ENCODE measurements around the gene GPR68.
"Not testable (repeated sequence)": the region's sequence is repeated elsewhere in the genome, so short reads cannot be mapped to it uniquely, and the experiment has no call there.

The GPR68 gene

DNA sequence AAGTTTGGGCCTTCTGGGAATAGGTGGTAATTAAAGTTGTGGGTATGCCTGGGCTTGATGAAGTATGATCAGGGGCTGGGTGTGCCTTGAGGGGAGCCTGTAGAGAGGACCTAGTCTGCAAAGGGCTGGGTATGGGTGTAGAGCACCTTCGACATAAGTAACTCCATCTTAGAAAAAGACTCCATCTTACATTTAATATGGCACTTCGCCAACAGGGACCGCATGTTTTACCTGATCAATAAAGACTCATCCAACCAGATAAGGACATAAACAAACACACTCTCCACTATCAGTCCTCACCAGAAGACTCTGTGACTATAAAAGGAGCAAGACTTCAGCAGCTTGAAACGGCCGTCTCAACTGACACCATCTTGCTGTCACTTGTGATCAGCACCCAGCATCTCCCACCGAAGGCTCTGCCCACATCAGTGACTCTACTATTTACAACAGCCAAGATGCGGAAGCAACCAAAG is 23.5 kb upstream of the GPR68 start:
- H3K27ac Mint-ChIP-seq, result no peak overlapping the region
- H3K36me3 Mint-ChIP-seq (ENCODE audit: low read depth), result peaks cover 8% of the 10 kb centered on the region
- TF ChIP-seq, protein P1, sequence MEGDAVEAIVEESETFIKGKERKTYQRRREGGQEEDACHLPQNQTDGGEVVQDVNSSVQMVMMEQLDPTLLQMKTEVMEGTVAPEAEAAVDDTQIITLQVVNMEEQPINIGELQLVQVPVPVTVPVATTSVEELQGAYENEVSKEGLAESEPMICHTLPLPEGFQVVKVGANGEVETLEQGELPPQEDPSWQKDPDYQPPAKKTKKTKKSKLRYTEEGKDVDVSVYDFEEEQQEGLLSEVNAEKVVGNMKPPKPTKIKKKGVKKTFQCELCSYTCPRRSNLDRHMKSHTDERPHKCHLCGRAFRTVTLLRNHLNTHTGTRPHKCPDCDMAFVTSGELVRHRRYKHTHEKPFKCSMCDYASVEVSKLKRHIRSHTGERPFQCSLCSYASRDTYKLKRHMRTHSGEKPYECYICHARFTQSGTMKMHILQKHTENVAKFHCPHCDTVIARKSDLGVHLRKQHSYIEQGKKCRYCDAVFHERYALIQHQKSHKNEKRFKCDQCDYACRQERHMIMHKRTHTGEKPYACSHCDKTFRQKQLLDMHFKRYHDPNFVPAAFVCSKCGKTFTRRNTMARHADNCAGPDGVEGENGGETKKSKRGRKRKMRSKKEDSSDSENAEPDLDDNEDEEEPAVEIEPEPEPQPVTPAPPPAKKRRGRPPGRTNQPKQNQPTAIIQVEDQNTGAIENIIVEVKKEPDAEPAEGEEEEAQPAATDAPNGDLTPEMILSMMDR (IDR thresholded peaks at IDR 0.05; ENCODE audit: unreplicated experiment in 3 of 3), result no peak
- no peak overlapping the region for H3K4me3 Mint-ChIP-seq
- peaks cover 30% of the 10 kb centered on the region for H3K4me1 Mint-ChIP-seq
- H3K9me3 Mint-ChIP-seq, result no peaks in the 10 kb centered on the region
- H3K27me3 Mint-ChIP-seq (ENCODE audit: low read depth), result peaks cover 31% of the 10 kb centered on the region

DNA sequence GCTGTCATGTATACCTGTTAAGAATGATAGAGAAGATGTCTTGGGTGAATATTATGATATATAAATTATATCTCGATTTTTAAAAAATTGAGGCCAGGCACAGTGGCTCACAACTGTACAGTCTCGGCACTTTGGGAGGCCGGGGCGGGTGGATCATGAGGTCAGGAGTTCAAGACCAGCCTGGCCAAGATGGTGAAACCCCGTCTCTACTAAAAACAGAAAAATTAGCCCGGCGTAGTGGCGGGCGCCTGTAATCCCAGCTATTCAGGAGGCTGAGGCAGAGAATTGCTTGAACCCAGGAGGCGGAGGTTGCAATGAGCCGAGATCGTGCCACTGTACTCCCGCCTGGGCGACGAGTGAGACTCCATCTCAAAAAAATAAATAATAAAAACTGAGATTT is 21.8 kb upstream of the GPR68 start:
- H3K27ac Mint-ChIP-seq; H3K36me3 Mint-ChIP-seq (ENCODE audit: low read depth); H3K9me3 Mint-ChIP-seq; H3K4me3 Mint-ChIP-seq: not testable (repeated sequence)
- Mint-ChIP-seq H3K27me3 (ENCODE audit: low read depth) (peaks cover 43% of the 10 kb centered on the region), H3K4me1 (peaks cover 30% of the 10 kb centered on the region)

DNA sequence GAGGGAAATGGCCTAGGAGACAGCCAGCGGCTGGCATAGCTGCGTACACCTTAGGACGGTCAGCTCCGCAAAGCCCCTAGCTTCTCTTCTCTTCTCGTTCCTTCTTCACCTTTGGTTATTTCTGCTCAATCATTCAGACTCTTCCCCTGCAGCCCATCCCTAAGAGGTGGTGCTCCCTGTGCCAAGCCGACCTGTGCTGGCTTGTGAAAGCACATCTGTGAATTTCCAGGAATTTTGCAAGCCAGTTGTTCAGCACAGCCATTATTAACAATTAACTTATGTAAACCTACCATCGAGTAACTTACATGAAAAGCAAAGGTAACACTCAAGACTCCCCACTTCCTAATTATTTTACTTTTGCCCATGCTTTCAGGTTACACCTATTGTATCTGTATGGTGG is 20.9 kb upstream of the GPR68 start:
- Mint-ChIP-seq H3K4me1 (peaks cover 30% of the 10 kb centered on the region), H3K36me3 (ENCODE audit: low read depth) (peaks cover 5% of the 10 kb centered on the region), H3K27ac (peak overlapping the region in 1 of 3 experiments; percentile 46), H3K9me3 (no peaks in the 10 kb centered on the region), H3K27me3 (ENCODE audit: low read depth) (peaks cover 51% of the 10 kb centered on the region), H3K4me3 (peak overlapping the region; percentile 67 to 79 (median 70))
- TF ChIP-seq, protein P1 (IDR thresholded peaks at IDR 0.05; ENCODE audit: unreplicated experiment in 3 of 3), result no peak

DNA sequence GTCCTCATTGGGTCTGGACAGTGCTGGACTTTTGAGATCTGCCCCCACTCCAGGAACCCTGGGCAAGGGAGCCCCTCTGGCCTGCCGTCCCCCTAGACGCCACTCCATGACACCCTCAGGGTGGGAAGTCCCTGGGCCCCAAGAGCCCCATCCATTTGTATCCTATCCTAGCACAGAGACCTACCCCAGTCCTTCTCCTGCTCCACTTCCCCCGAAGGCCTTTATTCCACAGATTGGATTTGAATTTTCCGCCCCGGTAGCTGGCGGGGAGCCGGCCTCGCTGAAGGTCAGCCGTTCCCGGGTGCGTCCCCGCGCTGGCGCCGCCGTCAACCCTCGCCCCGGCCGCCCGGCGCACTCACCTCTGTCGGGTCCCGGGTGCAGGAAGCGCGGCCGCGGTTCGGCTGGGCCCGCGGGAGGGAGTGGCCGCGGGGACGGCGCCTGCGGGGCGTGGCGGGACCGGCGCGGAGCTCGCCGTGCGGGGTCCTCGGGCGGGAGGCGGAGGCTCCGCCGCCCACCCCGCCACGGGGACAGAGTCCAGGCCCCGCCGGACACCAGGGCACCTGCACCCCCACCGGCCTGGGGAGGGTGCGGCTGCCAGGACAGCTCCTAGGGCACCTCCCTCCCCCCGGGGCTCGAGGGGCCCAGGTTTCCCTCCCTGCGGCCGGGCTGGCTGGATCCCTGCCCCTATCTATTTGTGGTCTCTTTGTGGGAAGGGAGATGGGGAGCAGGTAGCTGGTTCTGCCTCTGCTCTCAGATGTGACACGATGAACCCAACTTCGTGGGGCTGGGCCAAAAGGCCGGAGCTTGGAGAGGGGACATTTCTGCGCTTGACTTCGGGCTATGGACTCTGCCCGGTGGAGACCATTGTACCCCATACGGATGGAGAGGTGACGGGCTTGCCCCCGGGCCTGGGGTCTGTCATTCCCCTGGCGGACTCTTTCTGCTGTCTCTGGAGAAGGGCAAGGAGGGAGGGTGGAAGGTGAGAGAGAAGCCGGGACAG is 19.9 kb upstream of the GPR68 start:
- Mint-ChIP-seq H3K9me3 (no peaks in the 10 kb centered on the region), H3K36me3 (ENCODE audit: low read depth) (peaks cover under 1% of the 10 kb centered on the region), H3K27me3 (ENCODE audit: low read depth) (peaks cover 51% of the 10 kb centered on the region), H3K4me3 (peak overlapping the region; percentile 67 to 74 (median 73)), H3K27ac (no peak overlapping the region), H3K4me1 (peaks cover 24% of the 10 kb centered on the region)
- TF ChIP-seq, protein P1 (IDR thresholded peaks at IDR 0.05; ENCODE audit: unreplicated experiment in 3 of 3), result no peak

DNA sequence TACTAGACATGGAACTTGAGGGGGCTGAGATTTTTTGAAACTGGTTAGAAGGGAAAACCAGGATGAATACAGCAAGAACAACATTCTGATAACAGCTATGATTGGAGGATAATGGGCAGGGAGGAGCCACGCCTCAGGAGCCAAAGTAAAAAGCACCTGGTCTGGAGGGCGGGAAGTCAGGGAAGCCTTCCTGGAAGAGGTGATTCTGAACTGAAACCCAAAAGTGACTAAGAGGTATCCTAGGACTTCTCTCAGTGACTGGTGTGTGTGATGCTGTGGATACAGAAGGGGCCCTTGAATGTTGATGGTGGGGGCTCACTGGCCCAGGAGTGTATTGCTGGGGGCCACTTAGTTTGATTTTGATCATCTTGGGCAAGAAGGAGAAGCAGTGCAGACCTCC is 18.8 kb upstream of the GPR68 start:
- no peaks in the 10 kb centered on the region for H3K36me3 Mint-ChIP-seq (ENCODE audit: low read depth)
- H3K4me3 Mint-ChIP-seq, result peak overlapping the region; percentile 34 to 74 (median 67)
- H3K27ac Mint-ChIP-seq, result no peak overlapping the region
- H3K4me1 Mint-ChIP-seq, result peaks cover 19% of the 10 kb centered on the region
- H3K9me3 Mint-ChIP-seq, result no peaks in the 10 kb centered on the region
- H3K27me3 Mint-ChIP-seq (ENCODE audit: low read depth), result peaks cover 56% of the 10 kb centered on the region
- TF ChIP-seq, protein P1 (IDR thresholded peaks at IDR 0.05; ENCODE audit: unreplicated experiment in 3 of 3), result no peak

DNA sequence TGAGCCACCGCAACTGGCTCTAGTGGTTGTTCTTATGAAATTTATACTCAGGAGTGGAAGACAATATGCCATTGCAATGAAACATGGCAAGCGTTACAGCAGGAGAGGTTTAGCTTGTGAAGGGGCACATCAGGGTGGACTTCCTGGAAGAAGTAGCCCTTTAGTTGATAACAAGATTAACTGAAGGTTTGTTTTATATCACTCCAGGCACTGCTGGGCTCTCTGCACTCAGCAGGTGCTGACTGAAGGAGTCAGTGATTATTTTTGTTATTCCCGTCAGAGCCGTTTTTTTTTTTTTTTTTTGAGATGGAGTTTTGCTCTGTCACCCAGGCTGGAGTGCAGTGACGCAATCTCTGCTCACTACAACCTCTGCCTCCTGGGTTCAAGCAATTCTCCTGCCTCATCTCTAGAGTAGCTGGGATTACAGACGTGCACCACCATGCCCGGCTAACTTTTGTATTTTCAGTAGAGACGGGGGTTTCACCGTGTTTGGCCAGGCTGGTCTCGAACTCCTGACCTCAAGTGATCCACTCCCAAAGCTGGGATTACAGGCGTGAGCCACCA is 17.6 kb upstream of the GPR68 start:
- Mint-ChIP-seq H3K36me3 (ENCODE audit: low read depth) (no peaks in the 10 kb centered on the region), H3K4me1 (peaks cover 29% of the 10 kb centered on the region), H3K9me3 (no peaks in the 10 kb centered on the region), H3K27me3 (ENCODE audit: low read depth) (peaks cover 59% of the 10 kb centered on the region), H3K4me3 (no peak overlapping the region), H3K27ac (no peak overlapping the region)
- TF ChIP-seq, protein P1 (IDR thresholded peaks at IDR 0.05; ENCODE audit: unreplicated experiment in 3 of 3), result no peak
